SK-N-SH treated with all-trans-retinoic acid at 6 μM for 48 hours (cell line): ENCODE measurements around the gene SUFU.

ENCODE experiments used
- ARNTL ChIP-seq: fragments of 450-650 bp; formaldehyde crosslinking; IDR thresholded peaks from 2 replicates; pipeline ENCODE4 v1.5.0; 2020; ENCODE audit warnings: low read depth, mild to moderate bottlenecking, moderate library complexity, borderline replicate concordance
- CREB5 ChIP-seq: fragments of 250-450 bp; sonication (Bioruptor Pico); IDR thresholded peaks from 2 replicates; pipeline ENCODE4 v1.5.1; 2020; ENCODE audit warnings: low read depth, mild to moderate bottlenecking, moderate library complexity
- ISL1 ChIP-seq: fragments of 250-450 bp; sonication (Bioruptor Pico); IDR thresholded peaks from 2 replicates; pipeline ENCODE4 v2.1.2; 2022; ENCODE audit warnings: mild to moderate bottlenecking, moderate library complexity
- PATZ1 ChIP-seq: fragments of 250-450 bp; sonication (Bioruptor Pico); IDR thresholded peaks from 2 replicates; pipeline ENCODE4 v1.8.0; 2020; ENCODE audit warnings: mild to moderate bottlenecking, moderate library complexity, borderline replicate concordance
- POU6F1 ChIP-seq: fragments of 250-450 bp; sonication (Bioruptor Pico); IDR thresholded peaks from 2 replicates; pipeline ENCODE4 v1.8.0; 2021; ENCODE audit warnings: low read depth, mild to moderate bottlenecking, moderate library complexity, borderline replicate concordance
- PPARA ChIP-seq: fragments of 250-450 bp; sonication (Bioruptor Pico); IDR thresholded peaks from 2 replicates; pipeline ENCODE4 v1.5.0; 2020; ENCODE audit warnings: mild to moderate bottlenecking, borderline replicate concordance
- RARB ChIP-seq: fragments of 250-450 bp; sonication (Bioruptor Pico); IDR thresholded peaks from 2 replicates; pipeline ENCODE4 v1.8.0; 2021; ENCODE audit warnings: mild to moderate bottlenecking, moderate library complexity
- SNAI2 ChIP-seq: fragments of 250-450 bp; sonication (Bioruptor Pico); IDR thresholded peaks from 2 replicates; pipeline ENCODE4 v1.5.0; 2020; ENCODE audit warnings: mild to moderate bottlenecking, moderate library complexity
- TCF4 ChIP-seq: fragments of 250-450 bp; sonication (Bioruptor Pico); IDR thresholded peaks from 2 replicates; pipeline ENCODE4 v1.8.0; 2021; ENCODE audit warnings: mild to moderate bottlenecking, moderate library complexity, borderline replicate concordance
- ZC3H10 ChIP-seq: fragments of 250-450 bp; sonication (Bioruptor Pico); IDR thresholded peaks from 2 replicates; pipeline ENCODE4 v1.5.1; 2021; ENCODE audit warnings: mild to moderate bottlenecking, moderate library complexity
- ZFP3 ChIP-seq: fragments of 250-450 bp; sonication (Bioruptor Pico); IDR thresholded peaks from 2 replicates; pipeline ENCODE4 v1.5.0; 2020; ENCODE audit warnings: mild to moderate bottlenecking, moderate library complexity
- ZFP30 ChIP-seq: fragments of 450-650 bp; formaldehyde crosslinking; IDR thresholded peaks from 2 replicates; pipeline ENCODE4 v1.5.0; 2022; ENCODE audit warnings: mild to moderate bottlenecking, moderate library complexity
- ZNF565 ChIP-seq: fragments of 450-650 bp; formaldehyde crosslinking; conservative IDR thresholded peaks from 2 replicates; pipeline ENCODE4 v1.5.0; 2020; ENCODE audit warnings: low read depth, mild to moderate bottlenecking, moderate library complexity

GRCh38 chr10:102475451-102476040, 28.2 kb upstream of the SUFU start:
- TF ChIP-seq TCF4 (CRISPR knock-in tag) (no peak), ZFP3 (CRISPR knock-in tag) (no peak), POU6F1 (CRISPR knock-in tag) (no peak), PATZ1 (CRISPR knock-in tag) (no peak), ZNF565 (CRISPR knock-in tag) (no peak), RARB (CRISPR knock-in tag) (no peak), PPARA (CRISPR knock-in tag) (no peak), ARNTL (no peak), ZFP30 (CRISPR knock-in tag) (no peak), CREB5 (no peak), SNAI2 (no peak), ZC3H10 (CRISPR knock-in tag) (no peak), ISL1 (no peak)
